H1 (cell line): ENCODE results near the gene PRDM2. TPM values are rescaled to one million over a fixed set of nuclear protein-coding genes. Genes with fewer than 3 reads are reported as not detected.

Experiments used
- TAF7 ChIP-seq: optimal IDR thresholded peaks from 2 replicates; pipeline ENCODE3; 2011; ENCODE audit warnings: low read depth, mild to moderate bottlenecking, inconsistent platforms, low read length, moderate library complexity, borderline replicate concordance
- TBP ChIP-seq: IDR thresholded peaks from 2 replicates; pipeline ENCODE4 v1.6.1; 2011; ENCODE audit warnings: low read depth, low read length, improper control_type of control experiment
- USF2 ChIP-seq: IDR thresholded peaks from 2 replicates; pipeline ENCODE4 v1.6.1; 2011; ENCODE audit warnings: low read length, improper control_type of control experiment
- polyA plus RNA-seq, 7 experiments: library from polyadenylated mRNA; depleted of rRNA in 3 of 7; stranded (reverse) in 5 of 7; unstranded in 2 of 7; fragments of >200 nt in 5 of 7; fragments of 200-250 nt in 2 of 7; gene quantifications; 1 replicate in 5 of 7; 2 replicates in 1 of 7; 4 replicates in 1 of 7; pipeline versions ENCODE4 v1.2.1 to v1.2.3, GENCODE V29; 2011 to 2013; ENCODE audit warnings: missing spikeins in 2 of 7, mixed read lengths in 2 of 7
- total RNA-seq: library from RNA; stranded (reverse); fragmentation: NEBNext Ultra II Directional; extraction: Animal tissue kit (Norgen Biotek cat#: 25700); gene quantifications from 2 replicates; pipeline ENCODE4 v1.2.1, GENCODE V29; 2021

Gene PRDM2
- total and polyA plus RNA-seq, 2 of the 8 experiments (the other 6 are each of a cell fraction or from before 2014, with no cell fraction given): 5.8 to 21.2 TPM

- TF ChIP-seq TAF7 (no peak), USF2 (no peak), TBP (no peak)
Measured at GRCh38 chr1:13813398-13814012, 113.5 kb downstream of the PRDM2 start (continued).
